22Rv1 (cell line): ENCODE results near the gene SEMG2.

Source experiments
- CTCF ChIP-seq: fragments of 450-650 bp; IDR thresholded peaks from 2 replicates; pipeline ENCODE4 v1.5.1; 2017; ENCODE audit warnings: mild to moderate bottlenecking
- ZFX ChIP-seq: fragments of 450-650 bp; IDR thresholded peaks from 2 replicates; pipeline ENCODE4 v1.6.1; 2017; ENCODE audit warnings: antibody characterized with exemption, borderline replicate concordance

- TF ChIP-seq CTCF (no peak), ZFX (no peak)
Observed at GRCh38 chr20:45179166-45179565, 42.0 kb upstream of the SEMG2 start.
